RPMI8226 (cell line): Measurements from ENCODE around the gene MTG1.
"Not testable (repeated sequence)": the region's sequence is repeated elsewhere in the genome, so short reads cannot be mapped to it uniquely, and the experiment has no call there.

Experiments
- DNase-seq: peaks from one replicate; pipeline ENCODE4 v3.0.0-alpha.2; 2015

The MTG1 gene

GRCh38 chr10:133379152-133379800 lies 14.7 kb upstream of the MTG1 start, which contains the start of gene PAOX:
Gene PAOX, plus strand, starts transcription at chr10:133379262. Its CDS starts 55 bp downstream, at chr10:133379317.
- DNase-seq = peak; percentile 23

DNA sequence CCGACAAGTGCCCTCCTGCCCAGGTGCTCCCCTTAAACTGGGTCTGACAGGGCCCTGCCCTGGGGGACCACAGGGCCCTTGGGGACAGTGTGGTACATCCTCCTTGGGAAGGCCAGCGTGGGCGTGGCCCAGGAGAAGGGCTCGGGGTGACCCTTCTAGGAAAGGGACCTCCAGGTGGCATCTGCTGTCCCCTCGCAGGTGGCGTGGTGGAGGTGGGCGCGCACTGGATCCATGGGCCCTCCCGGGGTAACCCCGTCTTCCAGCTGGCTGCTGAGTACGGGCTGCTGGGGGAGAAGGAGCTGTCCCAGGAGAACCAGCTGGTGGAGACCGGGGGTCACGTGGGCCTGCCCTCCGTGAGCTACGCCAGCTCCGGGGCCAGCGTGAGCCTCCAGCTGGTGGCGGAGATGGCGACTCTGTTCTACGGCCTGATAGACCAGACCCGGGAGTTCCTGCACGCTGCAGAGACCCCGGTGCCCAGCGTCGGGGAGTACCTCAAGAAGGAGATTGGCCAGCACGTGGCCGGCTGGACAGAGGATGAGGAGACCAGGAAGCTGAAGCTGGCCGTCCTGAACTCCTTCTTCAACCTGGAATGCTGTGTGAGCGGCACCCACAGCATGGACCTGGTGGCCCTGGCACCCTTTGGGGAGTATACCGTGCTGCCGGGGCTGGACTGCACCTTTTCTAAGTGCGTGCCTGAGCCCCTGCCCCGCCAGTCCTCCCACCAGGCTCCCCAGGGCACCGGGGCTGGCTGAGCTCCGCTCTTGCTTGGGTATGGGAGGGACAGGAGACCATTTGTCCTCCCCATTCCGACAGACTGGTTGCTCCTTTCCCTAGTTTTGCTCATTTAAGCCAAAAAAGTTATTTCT lies 13.9 kb upstream of the MTG1 start:
- DNase-seq = no peak

- no peak for DNase-seq
Measured at GRCh38 chr10:133381036-133381435, 12.9 kb upstream of the MTG1 start.

GRCh38 chr10:133383551-133383950 lies 10.4 kb upstream of the MTG1 start:
- DNase-seq = no peak

DNA sequence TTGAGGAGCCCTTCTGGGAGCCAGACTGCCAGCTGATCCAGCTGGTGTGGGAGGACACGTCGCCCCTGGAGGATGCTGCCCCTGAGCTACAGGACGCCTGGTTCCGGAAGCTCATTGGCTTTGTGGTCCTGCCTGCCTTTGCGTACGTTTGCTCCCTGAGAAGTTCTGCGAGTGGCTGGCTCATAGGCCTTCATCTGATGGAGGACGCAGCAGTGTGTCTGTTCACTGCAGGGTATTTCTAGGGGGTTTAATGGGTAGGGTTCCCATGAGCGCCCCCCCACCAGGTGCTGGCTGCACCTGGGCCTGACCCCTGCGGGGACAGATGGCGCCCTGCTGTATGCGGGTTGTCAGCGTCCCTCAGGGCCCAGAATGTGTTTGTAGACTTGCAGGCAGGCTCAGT lies 9.9 kb upstream of the MTG1 start:
- no peak for DNase-seq

DNA sequence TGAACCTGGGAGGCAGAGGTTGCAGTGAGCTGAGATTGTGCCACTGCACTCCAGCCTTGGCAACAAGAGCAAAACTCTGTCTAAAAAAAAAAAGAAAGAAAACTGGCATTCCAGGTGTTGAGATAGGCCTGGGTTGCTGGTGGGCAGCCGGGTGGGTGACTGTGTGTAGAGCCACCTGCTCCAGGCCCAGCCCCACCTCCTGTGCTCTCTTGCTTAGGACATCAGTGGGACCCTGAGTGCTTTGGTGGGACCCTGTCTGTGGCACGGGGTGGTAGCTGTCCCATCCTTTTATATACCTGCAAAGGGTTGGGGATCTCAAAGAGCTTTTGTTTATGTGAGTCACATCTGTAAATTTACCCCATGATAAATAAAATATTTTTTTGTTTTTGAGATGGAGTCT lies 8.7 kb upstream of the MTG1 start:
- no peak for DNase-seq

DNA sequence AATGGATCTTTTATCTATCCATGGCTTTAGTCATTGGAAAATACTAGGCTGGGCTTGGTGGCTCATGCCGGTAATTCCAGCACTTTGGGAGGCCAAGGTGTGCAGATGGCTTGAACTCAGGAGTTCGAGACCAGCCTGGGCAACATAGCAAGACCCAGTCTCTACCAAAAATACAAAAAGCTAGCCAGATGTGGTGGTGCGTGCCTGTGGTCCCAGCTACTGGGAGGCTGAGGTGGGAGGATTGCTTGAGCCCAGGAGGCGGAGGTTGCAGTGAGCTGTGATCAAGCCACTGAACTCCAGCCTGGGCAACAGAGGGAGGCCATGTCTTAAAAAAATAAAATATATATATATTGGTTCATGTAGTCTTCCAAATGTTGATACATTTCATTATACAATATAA lies 7.0 kb upstream of the MTG1 start:
- not testable (repeated sequence) for DNase-seq

GRCh38 chr10:133388236-133388972 lies 5.6 kb upstream of the MTG1 start:
- DNase-seq = peak; percentile 38

GRCh38 chr10:133388973-133389818 lies 4.8 kb upstream of the MTG1 start:
- DNase-seq = peak; percentile 66

DNA sequence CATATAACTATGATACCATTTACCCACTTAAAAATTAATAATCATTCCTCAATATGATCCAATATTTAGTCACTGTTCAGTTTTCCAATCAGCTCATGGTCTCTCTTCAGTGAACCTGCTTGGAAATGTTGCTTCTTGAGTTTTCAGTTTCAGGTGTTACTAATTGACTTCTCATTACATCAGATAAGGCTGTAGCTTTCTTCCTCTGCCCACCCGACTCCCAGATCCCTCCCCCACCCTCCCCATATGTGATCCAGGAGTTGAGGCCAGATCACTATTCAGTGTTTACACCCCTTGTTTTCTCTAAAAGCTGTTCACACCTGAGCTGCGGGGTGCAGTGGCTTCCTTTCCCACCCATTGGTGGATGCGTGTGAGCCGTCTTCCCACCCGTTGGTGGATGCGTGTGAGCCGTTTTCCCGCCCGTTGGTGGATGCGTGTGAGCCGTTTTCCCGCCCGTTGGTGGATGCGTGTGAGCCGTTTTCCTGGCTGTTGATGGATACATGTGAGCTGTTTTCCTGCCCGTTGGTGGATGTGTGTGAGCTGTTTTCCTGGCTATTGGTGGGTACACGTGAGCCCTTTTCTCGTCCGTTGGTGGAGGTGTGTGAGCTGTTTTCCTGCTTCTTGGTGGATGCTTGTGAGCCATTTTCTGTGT lies 3.2 kb upstream of the MTG1 start:
- DNase-seq = no peak

DNA sequence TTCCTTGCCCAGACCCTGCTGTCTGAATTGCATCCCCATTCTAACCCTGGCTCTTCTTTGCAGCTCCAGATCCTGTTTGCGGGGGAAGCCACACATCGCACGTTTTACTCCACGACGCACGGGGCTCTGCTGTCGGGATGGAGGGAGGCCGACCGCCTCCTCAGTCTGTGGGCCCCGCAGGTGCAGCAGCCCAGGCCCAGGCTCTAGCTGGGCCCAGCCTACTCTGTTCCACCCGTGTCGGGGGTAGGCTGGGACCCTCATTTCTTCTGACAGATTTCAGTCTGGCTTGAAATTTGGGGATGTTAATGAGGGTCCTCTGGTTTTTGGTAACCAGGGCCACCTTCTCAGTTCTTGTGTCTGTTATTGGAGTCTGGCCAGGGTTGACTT lies 2.7 kb upstream of the MTG1 start:
- DNase-seq = no peak

- DNase-seq = no peak
Measured at GRCh38 chr10:133391761-133392518, 2.0 kb upstream of the MTG1 start.

DNA sequence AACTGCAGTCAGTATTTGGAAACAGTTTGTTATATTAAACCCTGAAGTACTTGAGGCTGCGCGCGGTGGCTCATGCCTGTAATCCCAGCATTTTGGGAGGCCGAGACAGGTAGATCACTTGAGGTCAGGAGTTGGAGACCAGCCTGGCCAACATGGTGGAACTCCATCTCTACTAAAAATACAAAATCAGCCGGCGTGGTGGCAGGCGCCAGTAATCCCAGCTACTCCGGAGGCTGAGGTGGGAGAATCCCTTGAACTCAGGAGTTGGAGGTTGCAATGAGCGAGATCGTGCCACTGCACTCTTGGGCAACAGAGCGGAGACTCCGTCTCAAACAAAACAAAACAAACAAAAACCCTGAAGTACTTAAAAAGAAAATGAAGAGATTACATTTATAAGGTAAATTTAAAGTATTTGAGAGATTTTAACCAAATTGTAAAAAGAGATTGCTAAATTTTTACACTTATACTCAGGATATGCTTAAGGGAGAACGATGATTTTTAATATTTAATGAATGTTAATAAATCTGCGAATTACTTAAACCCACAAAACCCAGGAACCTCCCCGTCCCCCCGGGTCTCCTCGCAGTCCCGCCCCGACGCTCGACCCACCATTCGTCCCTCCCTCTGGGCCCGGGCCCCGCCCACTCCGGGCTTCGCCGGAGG lies 425 bp upstream of the MTG1 start:
- no peak for DNase-seq

DNA sequence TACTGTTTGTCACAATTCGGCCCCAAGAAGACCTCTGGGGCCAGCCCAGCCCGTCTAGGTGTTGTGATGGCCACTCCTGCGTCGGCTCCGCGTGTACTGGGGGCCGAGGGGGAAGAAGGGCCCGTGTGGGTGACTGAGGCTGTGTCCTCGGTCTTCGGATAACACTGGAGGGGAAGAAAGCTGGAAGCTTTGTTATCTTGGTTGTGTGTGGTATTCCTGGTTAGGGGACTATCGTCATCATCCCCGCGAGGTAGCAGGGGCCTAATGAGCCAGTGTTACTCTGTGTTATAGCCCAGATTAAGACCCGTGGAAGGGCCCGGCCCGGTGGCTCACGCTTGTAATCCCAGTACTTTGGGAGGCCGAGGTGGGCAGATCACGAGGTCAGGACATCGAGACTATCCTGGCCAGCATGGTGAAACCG lies 854 bp downstream of the MTG1 start:
- no peak for DNase-seq

DNA sequence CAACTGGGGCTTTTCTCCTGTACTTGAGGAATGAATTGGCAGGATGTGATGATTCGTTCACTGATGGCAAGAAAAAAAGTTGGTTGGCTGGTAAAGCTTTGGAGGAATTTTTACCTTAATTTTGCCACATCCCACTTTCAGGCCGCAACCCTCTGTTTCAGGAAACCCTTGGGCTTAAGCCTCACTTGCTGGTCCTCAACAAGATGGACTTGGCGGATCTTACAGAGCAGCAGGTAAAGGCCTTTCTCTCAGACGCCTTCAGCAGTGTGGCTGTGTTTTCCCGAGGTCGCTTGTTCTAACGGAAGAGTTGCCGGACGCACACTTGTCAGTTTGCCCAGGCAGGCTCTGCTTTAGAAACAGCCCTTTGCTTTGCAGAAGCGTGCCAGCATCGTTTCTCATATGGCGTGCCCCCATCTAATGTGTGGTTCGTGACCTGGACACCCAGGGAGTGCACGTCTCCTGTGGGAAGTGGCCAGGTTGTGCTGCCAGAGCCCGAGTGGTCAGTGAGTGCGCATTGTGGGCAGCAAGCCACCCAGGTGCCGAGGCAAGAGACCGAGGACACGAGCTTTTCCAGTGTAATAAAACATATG lies 2.2 kb downstream of the MTG1 start:
- no peak for DNase-seq

- DNase-seq = no peak
Measured at GRCh38 chr10:133397938-133398337, 4.0 kb downstream of the MTG1 start.

DNA sequence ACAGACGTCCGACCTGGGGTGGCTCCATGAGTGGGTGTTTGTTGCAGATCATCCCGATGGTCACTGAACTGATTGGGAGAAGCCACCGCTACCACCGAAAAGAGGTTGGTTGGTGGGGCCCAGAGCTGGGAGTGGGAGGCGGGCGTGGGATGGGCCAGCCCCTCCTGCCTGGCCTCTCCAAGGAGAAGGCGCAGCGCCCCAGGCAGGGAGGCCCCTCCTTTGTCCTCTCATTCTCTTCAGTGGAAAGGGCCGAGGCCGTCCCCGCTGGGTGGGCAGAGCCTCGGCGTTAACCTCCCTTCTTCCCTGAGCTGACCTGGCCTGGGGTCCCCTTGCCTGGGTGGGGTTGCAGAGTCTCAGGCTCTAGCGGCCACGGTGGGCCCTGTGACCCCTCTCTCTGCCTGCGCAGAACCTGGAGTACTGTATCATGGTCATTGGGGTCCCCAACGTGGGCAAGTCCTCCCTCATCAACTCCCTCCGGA lies 5.2 kb downstream of the MTG1 start:
- no peak for DNase-seq

DNA sequence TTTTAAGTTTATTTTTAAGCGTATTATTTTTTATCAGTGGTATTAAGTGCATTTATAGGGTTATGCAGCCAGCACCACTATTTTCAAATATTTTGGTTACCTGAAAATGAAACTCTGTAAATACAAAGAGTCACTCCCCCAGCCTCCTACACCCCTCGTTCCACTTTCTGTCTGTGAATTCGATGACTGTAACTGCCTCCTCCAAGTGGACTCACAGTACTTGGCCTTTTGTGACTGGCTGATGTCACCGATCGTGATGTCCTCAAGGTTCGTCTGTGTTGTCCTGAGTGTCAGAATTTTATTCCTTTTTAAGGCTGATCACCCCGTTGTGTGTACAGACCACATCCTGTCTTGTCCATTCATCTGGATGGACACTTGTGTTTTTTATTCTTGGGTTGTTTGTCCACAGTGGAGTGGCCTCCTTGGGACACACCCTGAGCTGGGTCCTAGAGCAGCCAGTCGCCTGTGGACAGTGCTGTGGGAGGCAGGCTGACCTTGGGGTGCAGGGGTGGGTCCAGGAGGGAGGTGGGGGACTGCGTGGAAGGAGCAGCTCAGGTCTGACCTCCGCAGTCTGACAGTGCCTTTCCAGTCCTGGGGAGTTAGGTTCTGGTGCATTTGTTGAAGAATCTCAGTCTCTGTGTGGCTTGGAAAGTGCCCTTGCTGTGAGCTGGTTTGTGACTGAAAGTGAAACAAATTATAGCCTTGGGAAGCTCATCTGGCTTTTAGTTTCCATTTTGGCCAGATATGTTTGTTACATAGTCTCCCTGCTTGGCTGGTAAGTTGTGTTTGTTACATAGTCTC lies 6.9 kb downstream of the MTG1 start:
- no peak for DNase-seq

DNA sequence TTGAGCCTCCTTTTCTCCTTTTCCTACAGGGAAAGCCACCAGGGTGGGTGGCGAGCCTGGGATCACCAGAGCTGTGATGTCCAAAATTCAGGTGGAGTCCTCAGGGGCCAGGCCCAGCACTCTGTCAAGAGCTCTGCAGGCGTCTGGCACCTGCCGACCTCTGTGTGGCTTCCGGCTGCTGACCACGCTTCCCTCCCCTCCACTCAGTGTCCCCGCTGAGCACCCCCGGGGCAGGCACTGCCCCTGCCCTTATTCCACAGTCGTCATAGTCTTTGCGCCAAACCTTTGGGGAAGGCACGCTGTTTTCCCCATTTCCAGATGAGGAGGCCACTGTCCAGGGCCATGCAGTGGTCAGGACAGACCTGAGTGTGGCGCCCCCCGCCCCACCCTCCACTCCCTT lies 7.5 kb downstream of the MTG1 start:
- no peak for DNase-seq
